GM19324 (cell line): Measurements from ENCODE around the gene STEEP1.
A peak's percentile ranks its signal among the peaks of the same experiment; 100 is the strongest.
"Not testable (repeated sequence)": the region's sequence is repeated elsewhere in the genome, so short reads cannot be mapped to it uniquely, and the experiment has no call there.

Experiments used
- ATAC-seq: cut with Tn5 transposase; IDR thresholded peaks from one replicate; pipeline ENCODE4 v1.9.1; 2021; ENCODE audit warnings: mild to moderate bottlenecking, moderate library complexity; ENCODE audit not compliant: unreplicated experiment, low FRiP score

The STEEP1 gene

GRCh38 chrX:119537487-119537886 lies 27.7 kb downstream of the STEEP1 start:
- ATAC-seq: no peak

DNA sequence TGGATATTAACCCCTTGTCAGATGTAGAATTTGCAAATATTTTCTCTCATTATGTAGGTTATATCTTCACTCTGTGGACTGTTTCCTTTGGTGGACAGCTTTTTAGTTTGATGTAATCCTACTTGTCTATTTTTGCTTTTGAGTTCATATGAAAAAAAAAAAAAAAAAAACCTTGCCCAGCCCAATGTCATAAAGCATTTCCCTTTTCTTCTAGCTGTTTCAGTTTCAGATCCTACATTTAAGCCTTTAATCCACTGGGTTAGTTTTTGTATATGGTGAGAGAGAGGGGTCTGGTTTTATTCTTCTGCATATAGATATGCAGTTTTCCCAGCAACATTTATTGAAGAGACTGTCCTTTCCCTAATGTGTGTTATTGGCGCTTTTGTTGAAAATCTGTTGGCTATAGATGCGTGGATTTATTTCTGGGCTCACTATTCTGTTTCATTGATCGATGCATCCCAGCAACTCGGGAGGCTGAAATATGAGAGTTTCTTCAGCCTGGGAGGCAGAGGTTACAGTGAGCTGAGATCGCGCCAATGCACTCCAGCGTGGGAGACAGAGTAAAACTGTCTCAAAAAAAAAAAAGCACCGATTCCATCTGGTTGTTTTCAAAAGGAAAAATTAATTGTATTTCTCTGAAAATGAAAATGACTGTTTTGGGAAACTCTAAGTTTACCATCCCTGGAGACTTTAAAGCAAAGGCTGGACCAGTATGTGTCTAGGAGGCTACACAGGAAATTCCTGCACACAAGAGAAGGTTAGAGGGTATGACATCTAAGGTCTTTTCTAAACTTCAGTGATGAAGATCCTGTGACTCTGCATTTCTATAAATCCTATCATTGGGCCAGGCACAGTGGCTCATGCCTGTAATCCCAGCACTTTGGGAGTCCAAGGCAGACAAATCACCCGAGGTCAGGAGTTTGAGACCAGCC lies 35.6 kb downstream of the STEEP1 start:
- ATAC-seq: no peak

- no peak for ATAC-seq
These were observed 41.5 kb downstream of the STEEP1 start for GRCh38 chrX:119523664-119524184.

DNA sequence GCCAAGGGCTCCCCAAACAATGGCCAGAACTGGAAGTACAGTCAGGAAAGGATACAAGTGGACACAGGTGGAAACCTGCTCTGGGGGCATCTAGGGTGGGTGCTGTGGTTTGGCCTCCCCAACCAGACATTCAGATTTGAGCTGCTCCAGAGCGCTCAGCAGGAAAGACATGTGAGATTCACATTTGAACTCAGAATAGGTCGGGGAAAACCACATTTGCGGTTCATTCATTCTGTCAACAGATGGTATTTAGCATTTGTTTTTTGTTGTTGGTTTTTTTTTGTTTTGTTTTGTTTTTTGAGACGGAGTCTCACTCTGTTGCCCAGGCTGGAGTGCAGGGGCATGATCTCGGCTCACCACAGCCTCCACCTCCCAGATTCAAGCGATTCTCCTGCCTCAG lies 44.0 kb downstream of the STEEP1 start:
- ATAC-seq: no peak

DNA sequence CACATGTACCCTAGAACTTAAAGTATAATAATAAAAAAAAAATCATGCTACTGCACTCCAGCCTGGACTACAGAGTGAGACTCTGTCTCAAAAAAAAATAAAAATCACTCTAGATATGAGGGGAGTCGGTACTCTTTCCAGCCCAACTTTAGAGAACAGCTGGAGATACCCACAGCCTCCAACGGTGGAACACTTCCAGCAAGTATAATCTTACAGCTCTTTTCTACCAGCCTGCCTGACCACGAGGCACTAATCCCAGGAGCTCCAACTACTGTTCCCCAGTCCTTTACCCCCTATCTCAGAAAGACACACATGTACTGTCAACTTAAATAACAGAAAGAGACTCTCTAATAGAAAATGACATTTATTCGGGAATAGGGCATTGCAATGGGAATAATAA lies 46.8 kb downstream of the STEEP1 start:
- ATAC-seq: no peak

- ATAC-seq: no peak
These were observed 49.0 kb downstream of the STEEP1 start for GRCh38 chrX:119516157-119516702.

DNA sequence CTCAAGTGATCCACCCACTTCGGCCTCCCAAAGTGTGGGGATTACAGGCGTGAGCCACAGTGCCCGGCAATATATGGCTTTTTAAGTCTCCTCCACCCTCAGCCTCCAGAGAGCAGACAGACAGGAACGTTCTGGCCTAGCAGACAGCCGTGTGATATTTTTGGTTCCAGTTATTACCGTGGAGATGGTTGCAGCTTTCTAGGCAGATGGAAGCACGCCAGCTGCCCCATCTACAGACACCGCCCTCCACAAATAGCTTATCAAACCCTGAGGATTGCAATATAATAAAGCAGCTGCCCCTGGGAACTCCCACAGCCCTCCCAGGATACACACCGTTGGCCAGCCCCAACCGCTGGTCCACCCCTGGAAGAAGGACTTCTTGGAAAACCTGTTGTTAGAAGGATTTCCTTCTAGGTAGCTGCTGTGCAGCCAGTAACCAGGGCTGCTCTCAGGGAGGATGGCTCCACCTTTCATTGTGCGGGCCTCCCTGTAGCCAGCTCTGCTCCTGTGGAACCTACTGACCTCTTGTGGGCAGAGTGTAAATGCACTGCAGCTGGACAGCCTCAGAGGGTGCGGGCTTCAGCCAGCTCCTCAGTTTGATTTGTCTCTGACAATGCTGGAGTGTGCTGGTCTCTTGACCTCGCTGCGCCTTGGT lies 52.9 kb downstream of the STEEP1 start:
- ATAC-seq: peak; percentile 59

GRCh38 chrX:119507206-119507605 lies 58.0 kb downstream of the STEEP1 start:
- ATAC-seq: no peak

GRCh38 chrX:119505945-119506344 lies 59.3 kb downstream of the STEEP1 start:
- no peak for ATAC-seq

GRCh38 chrX:119505145-119505544 lies 60.1 kb downstream of the STEEP1 start:
- not testable (repeated sequence) for ATAC-seq

DNA sequence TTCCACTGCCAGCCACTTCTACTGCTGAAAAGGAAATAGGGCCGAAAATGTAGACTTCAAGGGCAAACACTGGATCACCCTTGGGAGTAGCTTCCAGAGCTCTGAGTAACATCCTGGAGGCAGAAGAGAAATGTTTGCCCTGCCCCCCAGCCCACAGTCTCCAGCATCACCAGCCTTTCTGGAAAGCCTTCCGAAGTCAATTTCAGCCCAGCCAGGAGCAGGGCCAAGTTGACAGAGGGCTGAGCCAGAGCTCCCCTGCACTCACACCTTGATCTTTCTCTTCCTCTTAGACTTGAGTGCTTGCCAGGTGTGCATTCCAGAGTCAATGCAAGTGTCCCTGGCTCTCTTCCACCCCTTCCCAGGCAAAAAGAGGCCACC lies 61.7 kb downstream of the STEEP1 start:
- no peak for ATAC-seq

GRCh38 chrX:119502727-119503483 lies 62.3 kb downstream of the STEEP1 start:
- no peak for ATAC-seq

GRCh38 chrX:119501511-119502148 lies 63.6 kb downstream of the STEEP1 start:
- ATAC-seq: no peak

GRCh38 chrX:119500061-119500800 lies 65.0 kb downstream of the STEEP1 start:
- no peak for ATAC-seq

GRCh38 chrX:119497185-119497584 lies 68.0 kb downstream of the STEEP1 start:
- ATAC-seq: no peak

DNA sequence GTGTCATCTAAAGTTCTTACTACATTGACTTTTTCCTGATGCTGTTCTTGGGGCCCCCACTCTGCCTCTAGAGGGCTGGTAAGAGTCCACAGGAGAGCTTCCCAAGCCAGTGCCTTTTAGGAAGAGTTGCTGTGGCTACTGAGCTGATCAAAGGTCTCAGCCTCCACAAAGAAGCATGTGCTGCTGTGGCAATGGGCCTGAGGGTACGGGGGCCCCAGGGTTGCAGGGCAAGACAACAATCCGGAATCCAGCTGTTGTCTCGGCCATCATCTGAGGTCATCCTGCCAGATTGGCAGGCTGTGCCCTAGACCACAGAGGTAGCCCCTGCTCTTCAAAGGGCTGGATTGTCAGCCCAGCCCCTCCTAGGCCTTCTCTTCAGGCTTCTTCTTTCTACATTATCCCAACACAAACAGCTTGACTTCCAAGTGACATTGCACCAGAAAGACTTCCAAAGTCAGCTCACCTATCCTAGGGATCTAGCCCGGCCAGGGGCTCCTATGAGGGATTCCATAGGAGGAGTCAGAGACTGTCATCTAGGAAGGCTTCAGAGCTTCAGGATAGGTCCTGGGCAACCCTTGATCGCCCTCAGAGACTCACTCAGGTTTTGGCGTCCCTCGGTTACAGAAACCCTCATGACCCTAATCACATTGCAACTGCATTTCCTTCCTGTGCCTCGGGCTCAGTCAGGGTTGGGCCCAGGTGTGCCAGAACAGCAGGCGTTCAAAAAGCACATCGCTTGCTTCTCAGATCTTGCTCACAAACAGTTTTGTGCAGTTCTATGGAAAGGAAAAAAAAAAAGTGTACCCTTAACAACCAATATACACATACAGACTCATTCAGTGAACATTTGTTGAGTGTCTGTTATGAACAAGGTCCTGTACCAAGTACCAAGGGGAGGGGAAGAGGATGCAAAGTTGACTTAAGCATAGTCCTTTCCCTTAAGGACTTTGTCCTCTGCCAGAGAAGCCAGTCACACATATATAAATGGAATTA lies 69.2 kb downstream of the STEEP1 start:
- no peak for ATAC-seq

DNA sequence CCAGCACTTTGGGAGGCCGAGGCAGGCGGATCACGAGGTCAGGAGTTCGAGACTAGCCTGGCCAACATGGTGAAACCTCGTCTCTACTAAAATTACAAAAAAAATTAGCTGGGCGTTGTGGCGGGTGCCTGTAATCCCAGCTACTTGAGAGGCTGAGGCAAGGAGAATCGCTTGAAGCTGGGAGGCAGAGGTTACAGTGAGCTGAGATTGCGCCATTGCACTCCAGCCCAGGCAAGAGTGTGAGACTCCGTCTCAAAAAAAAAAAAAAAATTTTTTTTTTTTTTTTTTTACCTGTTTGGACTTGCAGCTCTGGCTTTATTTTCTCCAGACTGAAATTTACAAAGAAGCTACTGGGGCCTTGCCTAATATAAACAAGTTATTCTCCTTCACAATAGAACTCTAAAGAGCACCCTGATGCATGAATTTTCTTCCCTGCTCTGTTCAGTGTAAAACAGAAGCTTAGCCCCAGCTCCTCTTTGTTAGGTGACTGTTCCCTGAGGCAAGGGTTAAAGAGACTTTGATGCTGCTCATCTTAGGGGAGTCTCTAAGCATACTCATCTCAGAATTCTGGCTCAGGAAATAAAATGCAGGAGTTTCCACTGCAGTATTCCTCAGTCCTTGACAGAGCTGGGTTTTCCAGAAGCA lies 71.2 kb downstream of the STEEP1 start:
- not testable (repeated sequence) for ATAC-seq

DNA sequence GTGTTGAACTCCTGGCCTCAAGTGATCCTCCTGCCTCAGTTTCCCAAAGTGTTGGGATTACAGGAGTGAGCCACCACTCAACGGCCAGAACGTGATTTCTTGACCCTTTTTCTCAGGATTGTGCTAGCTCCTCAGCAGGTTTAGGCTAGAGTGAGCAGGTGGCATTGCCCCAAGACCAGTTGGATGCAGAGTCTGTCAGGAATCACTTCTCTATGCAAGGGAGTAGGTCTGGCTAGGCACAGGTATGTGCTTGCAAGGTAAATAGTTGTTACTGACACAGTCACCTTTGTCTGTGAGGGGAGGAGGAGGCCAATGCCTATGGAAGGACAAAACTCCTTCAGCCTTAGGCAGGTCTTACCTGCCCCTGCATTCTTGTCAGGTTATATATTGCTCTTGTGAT lies 72.7 kb downstream of the STEEP1 start:
- ATAC-seq: no peak
